Ascending aorta (tissue), 2 donors: ENCODE data around the gene ADPRS. TPM values are rescaled to one million over a fixed set of nuclear protein-coding genes. Genes with fewer than 3 reads are reported as not detected.

Experiments
- DNase-seq, 2 donors: peaks; one replicate each; pipeline ENCODE4 v3.0.0-alpha.2; 2019; ENCODE audit warnings: low spot score in 2 of 2
- H3K27ac ChIP-seq, 2 donors: fragments of 200-600 bp; sonication (generic); one replicate each; pipeline ENCODE4 v1.5.1; 2016 to 2017; ENCODE audit warnings: mild to moderate bottlenecking in 1 of 2
- H3K27me3 ChIP-seq: fragments of 200-600 bp; sonication (generic); one replicate; pipeline ENCODE4 v1.5.1; 2017
- H3K36me3 ChIP-seq, 2 donors: fragments of 200-600 bp; sonication (generic); one replicate each; pipeline ENCODE4 v1.5.1; 2016
- H3K4me1 ChIP-seq, 2 donors: fragments of 200-600 bp; sonication (generic); one replicate each; pipeline ENCODE4 v1.5.1; 2016 to 2017; ENCODE audit warnings: mild to moderate bottlenecking in 1 of 2
- H3K4me3 ChIP-seq, 2 donors: fragments of 200-600 bp; sonication (generic); one replicate each; pipeline ENCODE4 v1.5.1; 2016 to 2017; ENCODE audit warnings: mild to moderate bottlenecking in 1 of 2
- H3K9me3 ChIP-seq, 2 donors: fragments of 200-600 bp; sonication (generic); one replicate each; pipeline ENCODE4 v1.5.1; 2016
- intact Hi-C: fragments of 100-400 bp; cut with DNase I; formaldehyde crosslinking; loops from one replicate; pipeline ENCODE4 v1.15.1; 2023
- total RNA-seq: library from RNA; depleted of rRNA; stranded (reverse); fragments of >200 nt; gene quantifications from one replicate; pipeline ENCODE4 v1.1.0, GENCODE V29; 2016
- TF ChIP-seq, protein P1 (sequence below), 3 experiments: fragments of 200-600 bp in 2 of 3; fragments of 450-650 bp in 1 of 3; sonication (generic) in 2 of 3; IDR thresholded peaks; one replicate each; pipeline ENCODE4 v1.5.1; 2016 to 2019; ENCODE audit warnings: antibody characterized with exemption in 3 of 3, mild to moderate bottlenecking in 1 of 3, moderate library complexity in 1 of 3

Gene ADPRS
- total RNA-seq, 1 donor from 2014 or later: 69.3 TPM

DNA sequence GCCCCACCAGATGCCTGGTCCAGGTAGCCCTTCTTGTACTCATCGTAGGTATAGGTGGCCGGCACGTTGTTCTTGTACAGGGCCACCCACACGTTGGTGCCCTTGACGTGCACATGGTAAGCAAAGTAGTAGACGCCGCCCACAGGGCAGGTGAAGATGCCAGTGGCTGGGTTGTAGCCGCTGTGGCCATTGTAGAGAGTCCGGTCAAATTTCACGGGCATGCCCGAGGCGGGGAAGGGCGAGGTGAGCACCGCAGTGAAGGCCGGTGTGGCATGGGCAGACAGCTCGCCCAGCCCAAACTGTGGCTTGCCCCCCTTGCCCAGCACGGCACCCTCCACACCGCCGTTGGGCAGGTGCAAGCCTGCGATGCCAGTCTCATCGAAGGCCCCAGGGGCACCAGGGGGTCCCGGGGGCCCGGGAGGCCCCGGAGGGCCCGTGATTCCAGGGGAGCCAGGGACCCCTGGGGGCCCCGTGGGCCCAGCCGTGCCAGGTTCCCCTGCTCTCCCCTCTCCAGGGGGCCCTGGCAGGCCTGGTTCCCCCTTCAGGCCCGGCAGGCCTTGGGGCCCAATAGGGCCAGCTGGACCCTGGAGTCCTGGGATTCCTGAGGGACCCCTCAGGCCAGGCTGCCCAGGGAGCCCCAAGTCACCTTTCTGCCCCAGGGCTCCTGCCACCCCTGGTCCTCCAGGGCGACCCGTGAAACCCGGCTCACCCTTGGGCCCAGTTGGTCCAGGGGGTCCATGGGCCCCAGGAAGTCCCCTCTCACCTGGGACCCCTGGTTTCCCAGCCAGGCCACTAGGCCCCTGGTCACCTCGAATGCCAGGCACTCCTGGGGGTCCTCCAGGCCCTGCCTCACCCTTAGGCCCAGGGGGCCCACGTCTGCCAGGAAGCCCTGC is 9.2 kb downstream of the ADPRS start:
- intact Hi-C loops: loop anchor here (2.0 kb wide), 1 partner anchor 323 kb away; no protein-coding TSS in a partner anchor
- no peak overlapping the region for H3K4me3 ChIP-seq
- peaks cover 14 to 18% of the 10 kb centered on the region in 2 donors for H3K36me3 ChIP-seq
- H3K4me1 ChIP-seq: peaks cover 0 to 10% of the 10 kb centered on the region in 2 donors
- no peak overlapping the region for H3K27ac ChIP-seq
- H3K27me3 ChIP-seq: no peaks in the 10 kb centered on the region
- DNase-seq: no peak
- no peaks in the 10 kb centered on the region for H3K9me3 ChIP-seq
- TF ChIP-seq, protein P1, sequence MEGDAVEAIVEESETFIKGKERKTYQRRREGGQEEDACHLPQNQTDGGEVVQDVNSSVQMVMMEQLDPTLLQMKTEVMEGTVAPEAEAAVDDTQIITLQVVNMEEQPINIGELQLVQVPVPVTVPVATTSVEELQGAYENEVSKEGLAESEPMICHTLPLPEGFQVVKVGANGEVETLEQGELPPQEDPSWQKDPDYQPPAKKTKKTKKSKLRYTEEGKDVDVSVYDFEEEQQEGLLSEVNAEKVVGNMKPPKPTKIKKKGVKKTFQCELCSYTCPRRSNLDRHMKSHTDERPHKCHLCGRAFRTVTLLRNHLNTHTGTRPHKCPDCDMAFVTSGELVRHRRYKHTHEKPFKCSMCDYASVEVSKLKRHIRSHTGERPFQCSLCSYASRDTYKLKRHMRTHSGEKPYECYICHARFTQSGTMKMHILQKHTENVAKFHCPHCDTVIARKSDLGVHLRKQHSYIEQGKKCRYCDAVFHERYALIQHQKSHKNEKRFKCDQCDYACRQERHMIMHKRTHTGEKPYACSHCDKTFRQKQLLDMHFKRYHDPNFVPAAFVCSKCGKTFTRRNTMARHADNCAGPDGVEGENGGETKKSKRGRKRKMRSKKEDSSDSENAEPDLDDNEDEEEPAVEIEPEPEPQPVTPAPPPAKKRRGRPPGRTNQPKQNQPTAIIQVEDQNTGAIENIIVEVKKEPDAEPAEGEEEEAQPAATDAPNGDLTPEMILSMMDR (IDR thresholded peaks at IDR 0.05): no peak

- TF ChIP-seq, protein P1 (IDR thresholded peaks at IDR 0.05): no peak
- Histone ChIP-seq H3K27ac (peak overlapping the region in 1 of 2 donors; percentile 44), H3K27me3 (no peaks in the 10 kb centered on the region), H3K4me3 (no peak overlapping the region), H3K4me1 (peaks cover 0 to 10% of the 10 kb centered on the region in 2 donors), H3K9me3 (no peaks in the 10 kb centered on the region), H3K36me3 (peaks cover 5 to 9% of the 10 kb centered on the region in 2 donors)
- no peak for DNase-seq
- intact Hi-C loops: loop anchor here (1.0 to 2.0 kb wide), 5 partner anchors 35 to 322 kb away; partner anchors contain the start of gene TRAPPC3
Measured at GRCh38 chr1:36098650-36099365, 10.1 kb downstream of the ADPRS start.

DNA sequence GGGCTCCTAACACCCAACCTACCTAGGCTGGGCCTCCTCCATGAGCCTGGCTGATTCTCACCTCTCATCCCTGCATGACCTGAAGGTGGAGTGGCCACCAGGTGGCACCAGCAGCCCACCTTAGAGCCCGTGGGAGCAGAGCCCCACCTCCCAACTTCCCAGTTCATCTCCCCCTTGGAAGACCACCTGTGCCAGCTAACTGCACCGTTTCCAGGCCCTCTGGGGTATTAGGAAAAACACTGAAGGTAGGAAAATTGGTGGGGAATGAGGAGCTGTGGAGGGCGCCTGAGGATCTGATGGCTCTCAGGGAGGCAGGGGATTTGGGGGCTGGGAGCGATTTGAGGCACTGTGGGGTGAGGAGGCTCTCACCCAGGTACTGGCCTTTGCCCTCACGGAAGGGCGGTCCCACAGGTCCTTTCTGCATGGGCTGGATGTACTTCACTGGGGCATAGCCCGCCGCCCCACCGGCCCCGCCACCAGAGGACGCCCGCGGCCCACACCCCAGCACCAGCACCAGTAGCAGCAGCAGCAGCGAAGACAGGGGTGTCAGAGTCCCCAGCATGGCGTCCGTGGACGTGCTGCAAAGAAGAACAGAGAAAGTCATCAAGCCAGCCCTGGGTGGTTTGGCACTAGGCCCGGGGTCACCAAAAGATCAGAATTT is 11.1 kb downstream of the ADPRS start:
- intact Hi-C loops: loop anchor here (1.0 to 2.0 kb wide), 5 partner anchors 34 to 321 kb away; partner anchors contain the start of gene TRAPPC3
- Histone ChIP-seq H3K4me3 (no peak overlapping the region), H3K36me3 (no peaks in the 10 kb centered on the region), H3K27me3 (no peaks in the 10 kb centered on the region), H3K4me1 (peaks cover 0 to 10% of the 10 kb centered on the region in 2 donors), H3K27ac (peak overlapping the region in 1 of 2 donors; percentile 37), H3K9me3 (no peaks in the 10 kb centered on the region)
- DNase-seq: peak in 1 of 2 donors; percentile 88
- TF ChIP-seq, protein P1 (IDR thresholded peaks at IDR 0.05): peak; percentile 74 to 85 (median 81)

GRCh38 chr1:36100376-36100775 is 11.7 kb downstream of the ADPRS start:
- intact Hi-C loops: no loop called here
- peak overlapping the region; percentile 37 to 40 for H3K27ac ChIP-seq

DNA sequence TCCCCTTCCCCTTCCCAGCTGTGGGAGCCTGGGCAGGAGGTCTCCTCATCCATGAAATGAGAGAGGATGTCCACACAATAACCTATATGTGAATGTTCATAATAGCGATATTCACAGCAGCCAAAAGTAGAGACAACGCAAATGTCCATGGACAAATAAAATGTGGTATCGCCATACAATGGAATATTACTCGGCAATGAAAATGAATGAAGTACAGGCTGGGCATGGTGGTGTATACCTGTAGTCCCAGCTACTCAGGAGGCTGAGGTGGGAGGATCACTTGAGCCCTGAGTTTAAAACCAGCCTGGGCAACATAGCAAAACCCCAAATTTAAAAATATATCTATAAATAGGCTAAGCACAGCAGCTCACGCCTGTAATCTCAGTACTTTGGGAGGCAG is 12.9 kb downstream of the ADPRS start:
- Histone ChIP-seq H3K4me3 (no peak overlapping the region), H3K9me3 (no peaks in the 10 kb centered on the region), H3K27me3 (no peaks in the 10 kb centered on the region), H3K27ac (no peak overlapping the region), H3K36me3 (no peaks in the 10 kb centered on the region), H3K4me1 (peaks cover 0 to 10% of the 10 kb centered on the region in 2 donors)
- intact Hi-C loops: no loop called here
- TF ChIP-seq, protein P1 (IDR thresholded peaks at IDR 0.05): no peak
- DNase-seq: no peak

More at GRCh38 chr1:36100376-36100775, 11.7 kb downstream of the ADPRS start:
- TF ChIP-seq, protein P1 (IDR thresholded peaks at IDR 0.05): no peak
- Histone ChIP-seq H3K27me3 (no peaks in the 10 kb centered on the region), H3K4me1 (peaks cover 0 to 10% of the 10 kb centered on the region in 2 donors), H3K9me3 (no peaks in the 10 kb centered on the region), H3K36me3 (no peaks in the 10 kb centered on the region), H3K4me3 (no peak overlapping the region)
- DNase-seq: no peak
